ENCODE measurements around the gene KCNIP3. TPM values are rescaled to one million over a fixed set of nuclear protein-coding genes. Genes with fewer than 3 reads are reported as not detected.
A peak's percentile ranks its signal among the peaks of the same experiment; 100 is the strongest.

KCNIP3 gene
- total RNA-seq, 1 donor from 2014 or later: 0.39 TPM

DNA sequence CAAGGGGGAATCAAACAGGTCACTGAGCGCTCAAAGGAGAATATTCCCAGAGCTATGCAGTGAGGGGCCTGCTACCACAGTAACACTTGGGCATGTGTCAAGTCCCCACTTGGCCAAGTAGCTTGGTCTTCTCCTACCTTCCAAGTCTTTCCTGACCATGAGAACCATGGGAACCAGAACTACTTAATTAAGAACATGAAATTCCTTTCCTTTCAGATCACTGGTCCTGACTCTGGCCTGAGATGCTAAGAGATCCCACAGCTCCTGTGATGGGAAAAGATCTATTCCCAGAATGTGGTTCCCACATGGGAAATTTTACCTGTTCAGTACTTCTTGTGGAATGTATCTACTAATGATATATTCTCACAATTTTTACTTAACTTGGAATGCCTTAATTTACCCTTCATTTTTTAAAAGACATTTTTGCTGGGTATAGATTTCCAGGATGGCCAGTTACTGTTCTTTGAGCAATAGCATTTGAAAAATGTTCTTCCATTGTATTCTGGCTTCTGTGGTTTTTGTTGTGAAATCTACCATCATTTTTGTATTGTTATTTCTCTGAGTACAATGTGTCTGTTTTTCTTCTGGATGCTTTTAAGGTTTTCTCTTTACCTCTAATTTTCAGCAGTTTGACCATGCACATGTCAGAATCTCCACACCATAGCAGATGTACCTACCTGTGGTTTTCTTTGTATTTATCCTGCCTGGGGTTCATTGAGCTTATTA, 37.9 kb downstream of the KCNIP3 start:
- intact Hi-C loops (cut with micrococcal nuclease): no loop called here
- no peaks in the 10 kb centered on the region for H3K4me1 Mint-ChIP-seq (ENCODE audit: low read depth)
- no peaks in the 10 kb centered on the region for H3K9me3 Mint-ChIP-seq
- DNase-seq (ENCODE audit: low spot score): no peak
- no peaks in the 10 kb centered on the region for H3K36me3 Mint-ChIP-seq (ENCODE audit: low read depth)
- no peak overlapping the region for H3K4me3 Mint-ChIP-seq (ENCODE audit: low read depth)
- H3K27ac Mint-ChIP-seq: no peak overlapping the region
- peaks cover 7% of the 10 kb centered on the region for H3K27me3 Mint-ChIP-seq (ENCODE audit: low read depth)

DNA sequence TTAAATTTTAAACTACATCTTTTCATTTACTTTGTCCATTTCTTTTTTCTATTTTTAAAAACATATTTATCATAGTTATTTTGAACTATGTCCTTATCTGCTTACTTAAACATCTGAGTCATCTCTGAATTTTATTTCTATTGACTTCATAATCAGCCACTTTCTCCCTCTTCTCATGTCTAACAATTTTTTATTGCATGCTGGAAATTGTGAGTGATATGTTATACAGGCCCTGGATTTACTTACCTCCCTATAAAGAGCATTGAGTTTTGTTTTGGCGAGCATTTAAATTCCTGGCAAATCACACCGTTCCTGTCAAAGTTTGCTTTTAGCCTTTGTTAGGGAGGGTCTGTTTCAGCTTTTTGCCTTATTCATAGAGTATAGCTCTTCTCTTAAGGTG, 39.3 kb downstream of the KCNIP3 start:
- Mint-ChIP-seq H3K27ac (no peak overlapping the region), H3K4me3 (ENCODE audit: low read depth) (no peak overlapping the region), H3K4me1 (ENCODE audit: low read depth) (no peaks in the 10 kb centered on the region), H3K27me3 (ENCODE audit: low read depth) (peaks cover 7% of the 10 kb centered on the region), H3K36me3 (ENCODE audit: low read depth) (no peaks in the 10 kb centered on the region), H3K9me3 (no peaks in the 10 kb centered on the region)
- DNase-seq (ENCODE audit: low spot score): no peak
- intact Hi-C loops (cut with micrococcal nuclease): no loop called here

DNA sequence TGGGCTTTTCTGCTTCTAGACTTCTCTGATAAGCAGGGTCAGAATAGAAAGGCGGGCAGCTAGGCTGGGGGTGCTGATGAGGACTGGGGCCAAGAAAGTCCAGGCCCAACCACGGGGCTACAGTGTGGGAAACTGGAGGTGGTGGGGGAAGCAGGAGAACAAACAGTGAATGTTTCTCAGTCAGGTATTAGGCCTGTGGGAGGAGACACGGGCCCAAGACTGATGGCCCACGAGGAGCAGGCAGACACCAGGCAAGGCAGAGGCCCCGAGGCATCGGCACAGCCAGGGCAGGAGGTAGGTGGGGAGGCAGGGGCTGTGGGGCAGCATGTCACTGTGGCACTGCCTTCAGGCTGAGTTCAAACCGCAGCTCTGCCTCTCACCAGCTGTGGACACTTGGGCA, 40.7 kb downstream of the KCNIP3 start:
- Mint-ChIP-seq H3K36me3 (ENCODE audit: low read depth) (no peaks in the 10 kb centered on the region), H3K9me3 (no peaks in the 10 kb centered on the region), H3K4me1 (ENCODE audit: low read depth) (no peaks in the 10 kb centered on the region), H3K4me3 (ENCODE audit: low read depth) (no peak overlapping the region), H3K27ac (no peak overlapping the region), H3K27me3 (ENCODE audit: low read depth) (peaks cover 13% of the 10 kb centered on the region)
- DNase-seq (ENCODE audit: low spot score): no peak
- intact Hi-C loops (cut with micrococcal nuclease): no loop called here

DNA sequence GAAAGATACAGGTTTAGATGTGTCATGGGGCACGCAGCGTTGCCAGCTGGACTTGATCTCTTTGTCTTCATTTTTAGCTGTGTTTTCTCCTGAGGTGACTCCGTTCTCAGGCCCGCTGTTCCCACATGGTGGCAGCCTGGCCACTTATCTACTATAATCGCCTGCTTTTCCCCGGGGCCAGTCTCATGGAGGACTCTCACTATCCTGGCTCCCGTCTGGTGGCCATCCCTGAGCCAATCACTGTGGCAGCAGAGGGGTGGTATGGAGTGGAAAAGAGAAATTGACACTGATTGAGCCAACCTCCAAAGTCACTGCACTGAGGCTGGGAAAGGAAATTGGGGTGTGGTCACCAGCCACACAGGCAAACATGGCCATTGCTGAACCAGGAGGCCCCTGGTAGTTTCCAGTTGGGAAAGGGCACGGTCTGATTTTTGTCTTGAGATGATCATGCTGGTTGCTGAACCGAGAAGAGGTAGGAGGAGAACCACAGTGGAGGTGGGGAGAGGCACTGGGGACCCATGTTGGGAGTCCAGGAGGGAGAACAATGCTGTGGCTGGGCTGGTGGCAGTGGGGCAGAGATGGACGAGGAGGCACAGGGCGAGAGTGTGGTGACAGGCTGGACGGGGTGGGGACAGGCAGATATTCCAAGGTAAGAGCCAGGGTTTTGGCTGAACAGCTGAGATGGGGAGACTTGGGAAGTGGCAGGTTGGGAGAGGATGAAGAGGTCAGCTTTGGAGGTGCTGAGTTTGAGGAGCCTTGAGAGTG, 45.6 kb downstream of the KCNIP3 start:
- DNase-seq (ENCODE audit: low spot score): no peak
- Mint-ChIP-seq H3K36me3 (ENCODE audit: low read depth) (no peaks in the 10 kb centered on the region), H3K27me3 (ENCODE audit: low read depth) (peaks cover 34% of the 10 kb centered on the region), H3K9me3 (no peaks in the 10 kb centered on the region), H3K4me1 (ENCODE audit: low read depth) (no peaks in the 10 kb centered on the region), H3K4me3 (ENCODE audit: low read depth) (no peak overlapping the region), H3K27ac (no peak overlapping the region)
- intact Hi-C loops (cut with micrococcal nuclease): no loop called here

DNA sequence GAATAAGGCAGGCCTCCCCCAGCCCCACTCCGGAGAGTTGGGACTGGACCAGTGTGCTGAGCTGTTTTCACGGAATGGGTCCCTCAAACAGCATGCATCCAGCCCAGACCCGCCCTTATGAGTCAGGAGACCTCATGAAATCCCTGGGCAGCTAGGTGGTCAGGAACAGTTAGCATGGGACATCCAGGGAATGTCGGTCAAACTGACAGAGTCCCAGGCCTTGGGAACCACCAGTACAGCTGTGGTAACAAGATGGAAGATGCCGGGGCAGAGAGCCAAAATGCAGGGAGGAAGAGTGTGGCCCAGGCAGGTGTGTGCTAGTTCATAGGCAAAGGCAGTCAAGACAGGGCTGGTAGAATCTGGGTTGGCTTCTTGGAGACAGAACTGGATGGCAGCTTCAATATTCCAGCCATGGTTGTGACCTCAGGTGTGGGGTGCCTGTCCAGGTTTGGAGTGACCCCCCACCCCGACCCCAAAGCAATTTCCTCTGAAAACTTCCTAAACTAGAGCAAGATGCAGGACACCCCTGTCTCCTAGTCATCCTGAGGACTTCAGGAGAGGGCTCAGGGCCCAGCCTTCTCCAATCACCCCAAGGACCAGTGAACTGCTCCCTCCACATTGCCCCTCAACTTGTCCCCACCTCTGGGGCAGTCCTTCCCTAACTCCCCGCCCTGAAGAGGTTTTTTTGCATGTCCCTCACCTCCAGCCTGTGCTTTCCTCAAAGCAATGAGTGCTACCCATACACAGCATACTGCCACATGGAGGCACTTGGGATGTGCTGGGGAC, 46.5 kb downstream of the KCNIP3 start:
- no peak for DNase-seq (ENCODE audit: low spot score)

DNA sequence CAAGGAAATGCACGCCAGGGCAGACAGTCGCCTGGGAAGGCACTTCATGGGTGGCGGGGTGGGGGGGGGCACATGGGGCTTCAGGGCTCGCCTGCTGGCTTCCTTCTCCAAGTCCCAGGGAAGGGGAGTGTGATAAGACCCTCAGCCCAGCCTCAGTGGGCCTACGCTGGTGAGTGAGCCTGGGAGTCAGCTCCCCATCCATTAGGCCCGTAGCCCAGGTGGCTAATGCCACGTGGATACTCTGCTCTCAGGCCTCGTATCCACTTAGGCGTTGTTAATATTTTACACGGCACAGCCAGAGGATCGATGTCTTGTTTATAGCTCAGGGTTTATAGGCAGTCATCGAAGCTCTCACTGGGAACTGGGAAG, 47.1 kb downstream of the KCNIP3 start:
- H3K4me3 Mint-ChIP-seq (ENCODE audit: low read depth): no peak overlapping the region
- no peaks in the 10 kb centered on the region for H3K9me3 Mint-ChIP-seq
- H3K27ac Mint-ChIP-seq: no peak overlapping the region
- no peaks in the 10 kb centered on the region for H3K36me3 Mint-ChIP-seq (ENCODE audit: low read depth)
- DNase-seq (ENCODE audit: low spot score): no peak
- H3K4me1 Mint-ChIP-seq (ENCODE audit: low read depth): no peaks in the 10 kb centered on the region
- H3K27me3 Mint-ChIP-seq (ENCODE audit: low read depth): peaks cover 41% of the 10 kb centered on the region
- intact Hi-C loops (cut with micrococcal nuclease): no loop called here

More for the DNA sequence above, 46.5 kb downstream of the KCNIP3 start:
- Mint-ChIP-seq H3K27ac (no peak overlapping the region), H3K4me1 (ENCODE audit: low read depth) (no peaks in the 10 kb centered on the region), H3K4me3 (ENCODE audit: low read depth) (no peak overlapping the region), H3K27me3 (ENCODE audit: low read depth) (peaks cover 41% of the 10 kb centered on the region), H3K36me3 (ENCODE audit: low read depth) (no peaks in the 10 kb centered on the region), H3K9me3 (no peaks in the 10 kb centered on the region)
- intact Hi-C loops (cut with micrococcal nuclease): no loop called here

DNA sequence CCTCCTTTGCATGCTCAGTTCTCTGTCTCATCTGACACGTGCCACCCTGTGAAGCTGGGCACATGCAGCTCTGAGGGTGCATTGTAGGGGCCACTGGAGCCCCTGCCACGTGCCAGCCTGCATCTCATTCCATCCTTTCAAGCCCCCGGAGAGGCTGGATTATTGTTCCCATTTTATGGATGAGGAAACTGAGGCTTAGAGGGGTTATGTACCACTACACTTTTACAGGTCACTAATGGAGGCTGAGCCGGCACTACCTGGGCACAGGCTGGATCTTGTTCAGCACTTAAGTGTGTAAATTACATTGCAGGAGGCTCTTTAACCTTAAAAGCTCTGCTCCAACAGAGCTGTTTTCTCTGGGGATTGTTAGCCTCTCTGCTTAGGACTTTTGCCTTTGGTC, 47.5 kb downstream of the KCNIP3 start:
- no peaks in the 10 kb centered on the region for H3K36me3 Mint-ChIP-seq (ENCODE audit: low read depth)
- intact Hi-C loops (cut with micrococcal nuclease): loop anchor here (1.0 kb wide), 1 partner anchor 58 kb away; the partner anchor contains the start of gene FAHD2A
- no peak overlapping the region for H3K4me3 Mint-ChIP-seq (ENCODE audit: low read depth)
- no peaks in the 10 kb centered on the region for H3K4me1 Mint-ChIP-seq (ENCODE audit: low read depth)
- no peak for DNase-seq (ENCODE audit: low spot score)
- H3K27ac Mint-ChIP-seq: no peak overlapping the region
- no peaks in the 10 kb centered on the region for H3K9me3 Mint-ChIP-seq
- H3K27me3 Mint-ChIP-seq (ENCODE audit: low read depth): peaks cover 40% of the 10 kb centered on the region

DNA sequence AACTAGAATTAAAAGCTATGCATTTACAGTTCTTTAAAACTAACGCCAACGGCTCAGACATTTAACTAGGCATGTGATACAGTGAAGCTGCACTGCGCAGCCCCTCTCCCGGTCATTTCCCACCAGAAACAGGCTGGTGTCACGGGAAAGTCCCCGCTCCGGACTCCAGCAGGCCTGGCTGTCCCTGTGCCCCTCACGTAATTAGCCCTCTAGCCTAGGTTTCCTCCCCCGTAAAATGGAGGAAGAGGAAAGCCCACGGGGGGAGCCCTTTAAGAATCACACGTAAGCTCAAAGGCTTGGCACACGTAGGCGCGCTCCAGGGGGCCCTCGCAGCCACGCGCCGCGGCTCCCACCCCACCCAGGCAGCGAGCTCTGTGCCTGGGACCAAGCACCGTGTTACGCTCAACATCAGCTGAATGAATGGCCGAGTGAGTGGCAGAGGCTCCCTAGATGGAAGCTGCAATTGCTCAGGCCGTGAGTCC, 48.0 kb downstream of the KCNIP3 start:
- Mint-ChIP-seq H3K4me3 (ENCODE audit: low read depth) (peak overlapping the region; percentile 5), H3K36me3 (ENCODE audit: low read depth) (no peaks in the 10 kb centered on the region), H3K4me1 (ENCODE audit: low read depth) (no peaks in the 10 kb centered on the region), H3K27me3 (ENCODE audit: low read depth) (peaks cover 39% of the 10 kb centered on the region), H3K27ac (no peak overlapping the region), H3K9me3 (no peaks in the 10 kb centered on the region)
- intact Hi-C loops (cut with micrococcal nuclease): loop anchor here (1.0 kb wide), 1 partner anchor 57 kb away; the partner anchor contains the start of gene FAHD2A
- no peak for DNase-seq (ENCODE audit: low spot score)

DNA sequence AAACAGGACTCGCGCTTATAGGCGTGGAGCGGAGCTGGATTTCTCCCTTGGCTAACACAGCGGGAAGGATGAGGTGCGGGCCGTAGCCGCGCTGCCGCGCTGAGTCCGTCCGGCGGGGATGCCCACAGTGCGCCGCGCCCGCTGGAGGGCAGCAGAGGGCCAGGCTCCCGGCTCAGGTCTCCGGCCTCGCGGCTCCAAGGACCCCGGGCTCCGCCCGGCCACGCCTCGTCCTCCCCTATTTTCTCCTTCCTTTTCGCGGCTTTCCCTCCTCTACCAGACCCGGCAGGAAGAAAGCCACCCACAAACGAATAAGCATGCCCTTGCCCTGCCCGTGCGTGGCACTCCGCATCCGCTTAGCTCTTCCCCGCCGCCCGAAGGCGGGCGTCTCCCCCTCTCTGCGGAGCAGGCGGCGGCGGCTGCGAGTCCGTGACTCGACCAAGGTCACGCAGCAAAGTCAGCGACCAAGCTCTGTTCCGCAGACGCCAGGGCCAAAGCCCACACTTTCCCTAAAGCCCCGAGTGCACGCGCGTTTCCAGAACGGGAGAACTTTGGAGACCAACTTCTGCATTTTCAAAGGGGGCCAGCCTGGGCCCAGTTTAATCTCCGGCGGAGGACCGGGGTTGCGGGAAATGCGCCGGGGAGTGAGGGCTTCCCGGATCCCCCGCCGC, 48.5 kb downstream of the KCNIP3 start:
- Mint-ChIP-seq H3K27me3 (ENCODE audit: low read depth) (peaks cover 39% of the 10 kb centered on the region), H3K4me3 (ENCODE audit: low read depth) (peak overlapping the region; percentile 78), H3K27ac (no peak overlapping the region), H3K36me3 (ENCODE audit: low read depth) (no peaks in the 10 kb centered on the region), H3K9me3 (no peaks in the 10 kb centered on the region), H3K4me1 (ENCODE audit: low read depth) (no peaks in the 10 kb centered on the region)
- intact Hi-C loops (cut with micrococcal nuclease): loop anchor here (1.0 kb wide), 1 partner anchor 57 kb away; the partner anchor contains the start of gene FAHD2A
- DNase-seq (ENCODE audit: low spot score): peak; percentile 49

DNA sequence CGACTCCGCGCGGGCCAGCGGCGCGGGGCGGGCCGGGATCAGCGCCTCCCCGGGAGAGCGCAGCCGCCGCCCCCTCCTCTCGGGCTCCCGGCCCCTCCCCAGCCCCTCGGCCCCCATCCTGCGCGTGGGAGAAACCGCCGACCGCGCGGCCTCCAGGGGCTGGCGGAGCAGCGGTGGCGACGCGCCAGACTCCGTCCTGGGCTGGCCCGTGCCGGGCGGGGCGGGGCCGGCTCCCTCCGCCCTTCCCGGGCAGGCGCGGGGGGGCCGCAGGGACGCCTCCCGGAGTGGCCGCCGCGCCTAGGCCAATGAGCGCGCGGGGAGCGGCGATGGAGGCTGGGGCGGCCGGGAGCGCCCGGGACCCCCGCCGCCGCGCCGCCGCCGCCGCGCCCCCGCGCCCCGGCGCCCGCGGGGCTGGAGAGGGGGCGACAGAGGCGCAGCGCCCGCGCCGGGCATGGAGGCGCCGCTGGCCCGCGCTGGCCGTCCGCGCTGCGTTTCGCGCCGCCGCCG, 49.1 kb downstream of the KCNIP3 start:
- Mint-ChIP-seq H3K36me3 (ENCODE audit: low read depth) (no peaks in the 10 kb centered on the region), H3K4me3 (ENCODE audit: low read depth) (no peak overlapping the region), H3K9me3 (no peaks in the 10 kb centered on the region), H3K4me1 (ENCODE audit: low read depth) (no peaks in the 10 kb centered on the region), H3K27me3 (ENCODE audit: low read depth) (peaks cover 39% of the 10 kb centered on the region), H3K27ac (no peak overlapping the region)
- DNase-seq (ENCODE audit: low spot score): no peak
- intact Hi-C loops (cut with micrococcal nuclease): no loop called here

DNA sequence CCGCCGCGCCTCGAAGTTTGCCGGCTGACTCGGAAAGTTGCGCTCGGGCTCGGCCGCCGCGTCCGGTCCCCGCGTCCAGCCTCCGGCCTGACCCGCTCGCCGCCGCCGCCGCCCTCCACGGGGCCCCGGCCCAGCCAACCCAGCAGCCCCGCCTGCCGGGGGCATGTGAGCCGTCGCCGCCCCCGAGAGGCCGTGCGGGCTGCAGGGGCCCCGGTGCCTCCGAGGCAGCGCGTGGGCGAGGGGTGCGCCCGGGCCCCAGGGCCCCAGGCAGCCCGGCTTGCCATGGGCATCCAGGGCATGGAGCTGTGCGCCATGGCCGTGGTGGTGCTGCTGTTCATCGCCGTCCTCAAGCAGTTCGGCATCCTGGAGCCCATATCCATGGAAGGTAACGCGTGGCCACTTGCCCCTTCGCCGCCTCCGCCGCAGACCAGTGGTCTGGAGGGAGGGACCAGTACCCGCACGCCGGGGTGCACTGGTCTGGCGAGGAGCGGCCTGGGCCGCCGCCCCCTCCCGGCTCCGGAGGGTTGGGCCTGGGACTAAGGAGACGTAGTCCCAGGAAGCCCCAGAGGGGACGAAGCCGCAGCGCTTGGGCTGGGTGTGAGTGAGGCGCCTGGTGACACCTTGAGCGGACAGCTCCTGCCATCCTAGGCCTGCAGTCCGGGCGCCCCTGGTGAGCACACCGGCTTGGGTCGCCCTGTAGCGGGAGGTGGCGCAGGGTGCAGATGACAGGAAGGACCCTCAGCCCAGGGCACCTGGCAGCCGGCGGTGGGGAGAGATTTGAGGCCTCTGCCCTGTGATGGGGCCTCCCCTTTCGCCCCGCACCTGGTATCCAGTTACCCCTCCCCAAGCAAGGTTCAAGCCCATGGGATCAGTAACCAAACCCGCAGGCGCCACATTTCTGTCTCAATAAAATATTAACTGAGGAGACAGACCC, 49.9 kb downstream of the KCNIP3 start:
- intact Hi-C loops (cut with micrococcal nuclease): no loop called here
- Mint-ChIP-seq H3K4me3 (ENCODE audit: low read depth) (peak overlapping the region; percentile 13), H3K36me3 (ENCODE audit: low read depth) (no peaks in the 10 kb centered on the region), H3K4me1 (ENCODE audit: low read depth) (no peaks in the 10 kb centered on the region), H3K9me3 (no peaks in the 10 kb centered on the region), H3K27me3 (ENCODE audit: low read depth) (peaks cover 36% of the 10 kb centered on the region), H3K27ac (no peak overlapping the region)
- DNase-seq (ENCODE audit: low spot score): no peak

All from activated T-helper 2 cell treated with anti-CD3 and anti-CD28 coated beads, Interferon-gamma antibody, Interleukin-2, Interleukin-4, amounts not matched to agents 10 μg/mL and 5 μg/mL and 100 μg/mL, durations not matched to agents 14 hours and 24 hours and 36 hours (primary cell).